ENCODE data around the gene ECPAS. TPM values are rescaled to one million over a fixed set of nuclear protein-coding genes. Genes with fewer than 3 reads are reported as not detected.

The ECPAS gene
- total RNA-seq, 1 experiment from 2014 or later, result 69.4 TPM

GRCh38 chr9:111436571-111436970, 47.6 kb downstream of the ECPAS start:
- ATAC-seq (no peak), DNase-seq (ENCODE audit: low read depth, low spot score) (no peak)
- Histone ChIP-seq H3K4me1 (ENCODE audit: control insufficient read depth, insufficient read depth, low read length) (no peaks in the 10 kb centered on the region), H3K36me3 (ENCODE audit: control insufficient read depth, insufficient read depth, low read length) (peaks cover 15% of the 10 kb centered on the region; the same call in 1 of the 2 replicates), H3K4me3 (ENCODE audit: low read depth in 2 of 2, low read length in 2 of 2) (no peak overlapping the region), H3K27me3 (ENCODE audit: control insufficient read depth, insufficient read depth, low read length) (no peaks in the 10 kb centered on the region), H3K27ac (ENCODE audit: low read length) (no peak overlapping the region), H3K9me3 (ENCODE audit: control insufficient read depth, insufficient read depth, low read depth, low read length) (no peaks in the 10 kb centered on the region)
- CTCF ChIA-PET, result no interaction called here
- POLR2A ChIA-PET, result no interaction called here
- intact Hi-C loops (cut with micrococcal nuclease; ENCODE audit: unreplicated experiment), result no loop called here
- BruUV-seq (replicated peaks), result no TSS peak
- in situ Hi-C loops (cut with HindIII; ENCODE audit: low pct_unique_long_range_greater_than_20kb, low sequenced_read_pairs), result no loop called here
- TF ChIP-seq POLR2AphosphoS5 (IDR thresholded peaks at IDR 0.05; ENCODE audit: low read depth, low read length), result no peak
- TF ChIP-seq REST (IDR thresholded peaks at IDR 0.05; ENCODE audit: insufficient read depth in 1 of 2, low read depth in 2 of 2, low read length in 1 of 2), result no peak
- no peak for TF ChIP-seq CTCF (IDR thresholded peaks at IDR 0.05)
- no peak for TF ChIP-seq TCF7L2 (IDR thresholded peaks at IDR 0.05; ENCODE audit: low read depth, low read length)

- CTCF ChIA-PET, result no interaction called here
- Histone ChIP-seq H3K27ac (ENCODE audit: low read length) (no peak overlapping the region), H3K36me3 (ENCODE audit: control insufficient read depth, insufficient read depth, low read length) (peaks cover 15% of the 10 kb centered on the region; the same call in 1 of the 2 replicates), H3K9me3 (ENCODE audit: control insufficient read depth, insufficient read depth, low read depth, low read length) (no peaks in the 10 kb centered on the region), H3K27me3 (ENCODE audit: control insufficient read depth, insufficient read depth, low read length) (no peaks in the 10 kb centered on the region), H3K4me3 (ENCODE audit: low read depth in 2 of 2, low read length in 2 of 2) (no peak overlapping the region), H3K4me1 (ENCODE audit: control insufficient read depth, insufficient read depth, low read length) (no peaks in the 10 kb centered on the region)
- POLR2A ChIA-PET, result no interaction called here
- intact Hi-C loops (cut with micrococcal nuclease; ENCODE audit: unreplicated experiment), result no loop called here
- no TSS peak for BruUV-seq (replicated peaks)
- DNase-seq (ENCODE audit: low read depth, low spot score) (no peak), ATAC-seq (no peak)
- in situ Hi-C loops (cut with HindIII; ENCODE audit: low pct_unique_long_range_greater_than_20kb, low sequenced_read_pairs), result no loop called here
- TF ChIP-seq REST (IDR thresholded peaks at IDR 0.05; ENCODE audit: insufficient read depth in 1 of 2, low read depth in 2 of 2, low read length in 1 of 2) (no peak), SIN3A (IDR thresholded peaks at IDR 0.05; ENCODE audit: borderline replicate concordance, insufficient read depth, low read depth, low read length) (no peak), CTCF (IDR thresholded peaks at IDR 0.05) (no peak), TCF7L2 (IDR thresholded peaks at IDR 0.05; ENCODE audit: low read depth, low read length) (no peak), POLR2AphosphoS5 (IDR thresholded peaks at IDR 0.05; ENCODE audit: low read depth, low read length) (no peak)
Observed at GRCh38 chr9:111433082-111433481, 51.1 kb downstream of the ECPAS start.
